Tibial nerve (tissue), 3 donors: ENCODE measurements around the gene OCA2.

ENCODE experiments used
- CTCF ChIP-seq, 5 experiments: fragments of 200-600 bp in 3 of 5; fragments of 450-650 bp in 2 of 5; sonication (generic) in 3 of 5; IDR thresholded peaks; one replicate each; pipeline ENCODE4 v1.5.1; 2016 to 2019; ENCODE audit warnings: antibody characterized with exemption in 5 of 5, mild to moderate bottlenecking in 3 of 5, moderate library complexity in 2 of 5
- POLR2A ChIP-seq, 2 donors: fragments of 450-650 bp; IDR thresholded peaks; one replicate each; pipeline ENCODE4 v1.6.1; 2017; ENCODE audit warnings: antibody characterized with exemption in 2 of 2, mild to moderate bottlenecking in 2 of 2, moderate library complexity in 2 of 2

GRCh38 chr15:27843146-27843545, 256.0 kb downstream of the OCA2 start:
- TF ChIP-seq POLR2A (IDR thresholded peaks at IDR 0.05): no peak
- no peak for TF ChIP-seq CTCF (IDR thresholded peaks at IDR 0.05)
